MG63 (cell line): ENCODE data around the gene IZUMO4. TPM values are rescaled to one million over a fixed set of nuclear protein-coding genes. Genes with fewer than 3 reads are reported as not detected.
"Not testable (repeated sequence)": the region's sequence is repeated elsewhere in the genome, so short reads cannot be mapped to it uniquely, and the experiment has no call there.

Experiments
- DNase-seq: peaks from one replicate; pipeline ENCODE4 v3.0.0-alpha.2; 2020
- H3K27me3 ChIP-seq: fragments of 250-450 bp; sonication (Bioruptor Pico); 2 replicates; pipeline ENCODE4 v1.5.1; 2020; ENCODE audit warnings: mild to moderate bottlenecking, moderate library complexity
- H3K36me3 ChIP-seq: fragments of 250-450 bp; sonication (Bioruptor Pico); 2 replicates; pipeline ENCODE4 v1.5.1; 2020; ENCODE audit warnings: mild to moderate bottlenecking, moderate library complexity
- H3K4me3 ChIP-seq: fragments of 250-450 bp; sonication (Bioruptor Pico); 2 replicates; pipeline ENCODE4 v1.5.1; 2020; ENCODE audit warnings: mild to moderate bottlenecking, moderate library complexity
- H3K9me3 ChIP-seq: fragments of 250-450 bp; sonication (Bioruptor Pico); 2 replicates; pipeline ENCODE4 v1.5.1; 2020; ENCODE audit warnings: mild to moderate bottlenecking, moderate library complexity
- total RNA-seq: library from RNA; depleted of rRNA; stranded (reverse); fragments of >200 nt; shearing (Covaris generic); gene quantifications from 2 replicates; pipeline ENCODE4 v1.2.3, GENCODE V29; 2014; ENCODE audit warnings: low replicate concordance

The IZUMO4 gene
- total RNA-seq, 1 experiment from 2014 or later = not detected

GRCh38 chr19:2126879-2127518 lies 30.3 kb downstream of the IZUMO4 start:
- no peak for DNase-seq
- Histone ChIP-seq H3K9me3 (no peaks in the 10 kb centered on the region), H3K4me3 (no peak overlapping the region), H3K36me3 (peaks cover 2% of the 10 kb centered on the region; the same call in 1 of the 2 replicates), H3K27me3 (no peaks in the 10 kb centered on the region)

- Histone ChIP-seq H3K36me3 (peaks cover 2% of the 10 kb centered on the region; the same call in 1 of the 2 replicates), H3K4me3 (no peak overlapping the region)
Observed at GRCh38 chr19:2127758-2128157, 31.0 kb downstream of the IZUMO4 start.

GRCh38 chr19:2128252-2128651 lies 31.5 kb downstream of the IZUMO4 start:
- H3K9me3 ChIP-seq, DNase-seq, H3K36me3 ChIP-seq, H3K27me3 ChIP-seq, H3K4me3 ChIP-seq: not testable (repeated sequence)

More at GRCh38 chr19:2127758-2128157, 31.0 kb downstream of the IZUMO4 start:
- no peak for DNase-seq
- Histone ChIP-seq H3K27me3 (no peaks in the 10 kb centered on the region), H3K9me3 (no peaks in the 10 kb centered on the region)

- Histone ChIP-seq H3K36me3 (peaks cover 2% of the 10 kb centered on the region; the same call in 1 of the 2 replicates), H3K4me3 (no peak overlapping the region), H3K27me3 (no peaks in the 10 kb centered on the region), H3K9me3 (no peaks in the 10 kb centered on the region)
- no peak for DNase-seq
Observed at GRCh38 chr19:2129022-2129421, 32.3 kb downstream of the IZUMO4 start.

- H3K9me3 ChIP-seq = no peaks in the 10 kb centered on the region
- H3K36me3 ChIP-seq = peaks cover 2% of the 10 kb centered on the region; the same call in 1 of the 2 replicates
- no peak for DNase-seq
Observed at GRCh38 chr19:2129486-2129885, 32.8 kb downstream of the IZUMO4 start.

GRCh38 chr19:2129892-2130770 lies 33.4 kb downstream of the IZUMO4 start:
- DNase-seq = no peak
- Histone ChIP-seq H3K9me3 (no peaks in the 10 kb centered on the region), H3K36me3 (no peaks in the 10 kb centered on the region; the same call in 1 of the 2 replicates), H3K4me3 (no peak overlapping the region), H3K27me3 (no peaks in the 10 kb centered on the region)

More at GRCh38 chr19:2129486-2129885, 32.8 kb downstream of the IZUMO4 start:
- Histone ChIP-seq H3K4me3 (no peak overlapping the region), H3K27me3 (no peaks in the 10 kb centered on the region)

- H3K9me3 ChIP-seq, H3K36me3 ChIP-seq, DNase-seq: not testable (repeated sequence)
Observed at GRCh38 chr19:2131012-2131975, 34.6 kb downstream of the IZUMO4 start.

GRCh38 chr19:2132191-2132590 lies 35.5 kb downstream of the IZUMO4 start:
- no peaks in the 10 kb centered on the region for H3K9me3 ChIP-seq
- no peak for DNase-seq

More at GRCh38 chr19:2131012-2131975, 34.6 kb downstream of the IZUMO4 start:
- not testable (repeated sequence) for H3K4me3 ChIP-seq, H3K27me3 ChIP-seq

GRCh38 chr19:2132731-2133490 lies 36.2 kb downstream of the IZUMO4 start:
- no peak overlapping the region for H3K4me3 ChIP-seq
- no peaks in the 10 kb centered on the region for H3K27me3 ChIP-seq
- H3K36me3 ChIP-seq = no peaks in the 10 kb centered on the region; the same call in 1 of the 2 replicates
- no peak for DNase-seq
- H3K9me3 ChIP-seq = no peaks in the 10 kb centered on the region

More at GRCh38 chr19:2132191-2132590, 35.5 kb downstream of the IZUMO4 start:
- Histone ChIP-seq H3K36me3 (no peaks in the 10 kb centered on the region; the same call in 1 of the 2 replicates), H3K27me3 (no peaks in the 10 kb centered on the region), H3K4me3 (no peak overlapping the region)

- no peak overlapping the region for H3K4me3 ChIP-seq
- no peaks in the 10 kb centered on the region for H3K9me3 ChIP-seq
- no peaks in the 10 kb centered on the region; the same call in 1 of the 2 replicates for H3K36me3 ChIP-seq
- H3K27me3 ChIP-seq = no peaks in the 10 kb centered on the region
- no peak for DNase-seq
Observed at GRCh38 chr19:2135474-2136402, 39.0 kb downstream of the IZUMO4 start.

- DNase-seq = no peak
- no peaks in the 10 kb centered on the region; the same call in 1 of the 2 replicates for H3K36me3 ChIP-seq
Observed at GRCh38 chr19:2136796-2137195, 40.1 kb downstream of the IZUMO4 start.

GRCh38 chr19:2138061-2138728 lies 41.5 kb downstream of the IZUMO4 start:
- H3K36me3 ChIP-seq = no peaks in the 10 kb centered on the region; the same call in 1 of the 2 replicates
- DNase-seq = no peak
- no peak overlapping the region for H3K4me3 ChIP-seq
- H3K27me3 ChIP-seq = no peaks in the 10 kb centered on the region
- no peaks in the 10 kb centered on the region for H3K9me3 ChIP-seq

More at GRCh38 chr19:2136796-2137195, 40.1 kb downstream of the IZUMO4 start:
- H3K27me3 ChIP-seq = no peaks in the 10 kb centered on the region
- H3K9me3 ChIP-seq = no peaks in the 10 kb centered on the region
- H3K4me3 ChIP-seq = no peak overlapping the region

GRCh38 chr19:2139385-2140137 lies 42.8 kb downstream of the IZUMO4 start:
- H3K36me3 ChIP-seq = no peaks in the 10 kb centered on the region; the same call in 1 of the 2 replicates
- no peaks in the 10 kb centered on the region for H3K27me3 ChIP-seq
- H3K4me3 ChIP-seq = no peak overlapping the region
- no peaks in the 10 kb centered on the region for H3K9me3 ChIP-seq
- no peak for DNase-seq
